Fibroblast of mammary gland (primary cell): ENCODE results near the gene ZNF680.

ENCODE experiments used
- DNase-seq: peaks from one replicate; pipeline ENCODE4 v3.0.0-alpha.2; 2010; ENCODE audit warnings: low read depth
- H3K4me3 ChIP-seq: 2 replicates; pipeline ENCODE4 v1.5.1; 2011; ENCODE audit warnings: low read depth, mild to moderate bottlenecking, low read length, moderate library complexity; ENCODE audit not compliant: control insufficient read depth
- TF ChIP-seq, protein P1 (sequence below): conservative IDR thresholded peaks from 2 replicates; pipeline ENCODE4 v1.5.1; 2011; ENCODE audit warnings: low read depth, low read length, inconsistent platforms; ENCODE audit not compliant: control insufficient read depth, insufficient read depth

The ZNF680 gene

DNA sequence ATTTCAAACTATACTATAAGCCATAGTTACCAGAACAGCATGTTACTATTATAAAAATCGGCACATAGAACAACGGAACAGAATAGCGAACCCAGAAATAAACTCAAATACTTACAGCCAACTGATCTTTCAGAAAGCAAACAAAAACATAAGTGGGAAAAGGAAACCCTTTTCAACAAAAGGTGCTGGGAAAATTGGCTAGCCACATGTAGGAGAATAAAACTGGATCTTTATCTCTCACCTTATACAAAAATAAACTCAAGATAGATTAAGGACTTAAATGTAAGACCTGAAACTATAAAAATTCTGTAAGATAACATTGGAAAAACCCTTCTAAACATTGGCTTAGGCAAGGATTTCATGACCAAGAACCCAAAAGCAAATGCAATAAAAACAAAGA, 29.1 kb downstream of the ZNF680 start:
- TF ChIP-seq, protein P1, sequence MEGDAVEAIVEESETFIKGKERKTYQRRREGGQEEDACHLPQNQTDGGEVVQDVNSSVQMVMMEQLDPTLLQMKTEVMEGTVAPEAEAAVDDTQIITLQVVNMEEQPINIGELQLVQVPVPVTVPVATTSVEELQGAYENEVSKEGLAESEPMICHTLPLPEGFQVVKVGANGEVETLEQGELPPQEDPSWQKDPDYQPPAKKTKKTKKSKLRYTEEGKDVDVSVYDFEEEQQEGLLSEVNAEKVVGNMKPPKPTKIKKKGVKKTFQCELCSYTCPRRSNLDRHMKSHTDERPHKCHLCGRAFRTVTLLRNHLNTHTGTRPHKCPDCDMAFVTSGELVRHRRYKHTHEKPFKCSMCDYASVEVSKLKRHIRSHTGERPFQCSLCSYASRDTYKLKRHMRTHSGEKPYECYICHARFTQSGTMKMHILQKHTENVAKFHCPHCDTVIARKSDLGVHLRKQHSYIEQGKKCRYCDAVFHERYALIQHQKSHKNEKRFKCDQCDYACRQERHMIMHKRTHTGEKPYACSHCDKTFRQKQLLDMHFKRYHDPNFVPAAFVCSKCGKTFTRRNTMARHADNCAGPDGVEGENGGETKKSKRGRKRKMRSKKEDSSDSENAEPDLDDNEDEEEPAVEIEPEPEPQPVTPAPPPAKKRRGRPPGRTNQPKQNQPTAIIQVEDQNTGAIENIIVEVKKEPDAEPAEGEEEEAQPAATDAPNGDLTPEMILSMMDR = no peak
- DNase-seq = no peak
- no peak overlapping the region for H3K4me3 ChIP-seq

DNA sequence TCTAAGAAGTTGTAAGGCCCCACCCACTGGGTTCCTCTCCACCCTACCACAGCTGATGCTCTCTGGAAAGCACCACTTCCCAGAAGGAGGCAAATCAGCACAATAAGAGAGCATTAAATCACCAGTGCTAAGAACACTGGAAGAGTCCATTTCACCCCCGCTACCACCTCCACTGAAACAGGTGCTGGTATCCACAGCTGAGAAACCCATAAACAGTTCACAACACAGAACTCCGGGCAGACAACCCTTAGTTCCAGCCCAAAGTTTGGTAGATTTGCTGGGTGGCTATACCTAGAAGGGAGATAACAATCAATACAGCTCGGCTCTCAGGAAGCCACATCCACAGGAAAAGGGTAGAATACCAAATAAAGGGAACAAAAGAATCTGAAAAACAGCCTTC, 34.1 kb downstream of the ZNF680 start:
- no peak overlapping the region for H3K4me3 ChIP-seq
- no peak for DNase-seq
- TF ChIP-seq, protein P1 = no peak

DNA sequence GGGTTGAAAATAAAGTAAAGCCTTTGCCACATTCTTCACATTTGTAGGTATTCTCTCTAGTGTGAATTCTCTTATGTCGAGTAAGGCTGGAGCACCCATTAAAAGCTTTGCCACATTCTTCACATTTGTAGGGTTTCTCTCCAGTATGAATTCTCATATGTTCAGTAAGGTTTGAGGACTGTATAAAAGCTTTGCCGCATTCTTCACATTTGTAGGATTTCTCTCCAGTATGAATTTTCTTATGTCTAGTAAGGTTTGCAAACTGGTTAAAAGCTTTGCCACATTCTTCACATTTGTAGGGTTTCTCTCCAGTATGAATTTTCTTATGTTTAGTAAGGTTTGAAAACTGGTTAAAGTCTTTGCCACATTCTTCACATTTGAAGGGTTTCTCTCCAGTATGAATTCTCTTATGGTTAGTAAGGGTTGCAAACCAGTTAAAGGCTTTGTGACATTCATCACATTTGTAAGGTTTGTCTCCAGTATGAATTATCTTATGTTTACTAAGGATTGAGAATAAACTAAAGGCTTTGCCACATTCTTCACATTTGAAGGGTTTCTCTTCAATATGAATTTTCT, 41.4 kb downstream of the ZNF680 start:
- TF ChIP-seq, protein P1 = no peak
- H3K4me3 ChIP-seq = no peak overlapping the region
- DNase-seq = no peak

DNA sequence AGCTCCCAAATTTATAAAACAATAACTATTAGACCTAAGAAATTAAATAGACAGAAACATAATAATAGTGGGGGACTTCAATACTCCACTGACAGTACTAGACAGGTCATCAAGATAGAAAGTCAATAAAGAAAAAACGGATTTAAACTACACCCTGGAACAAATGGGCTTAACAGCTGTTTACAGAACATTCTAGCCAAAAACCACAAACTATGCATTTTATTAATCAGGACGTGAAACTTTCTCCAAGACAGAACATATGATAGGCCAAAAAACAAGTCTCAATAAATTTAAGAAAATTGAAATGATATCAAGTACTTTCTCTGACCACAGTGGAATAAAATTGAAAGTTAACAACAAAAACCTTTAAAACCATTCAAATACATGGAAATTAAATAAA, 46.4 kb downstream of the ZNF680 start:
- TF ChIP-seq, protein P1 = no peak

DNA sequence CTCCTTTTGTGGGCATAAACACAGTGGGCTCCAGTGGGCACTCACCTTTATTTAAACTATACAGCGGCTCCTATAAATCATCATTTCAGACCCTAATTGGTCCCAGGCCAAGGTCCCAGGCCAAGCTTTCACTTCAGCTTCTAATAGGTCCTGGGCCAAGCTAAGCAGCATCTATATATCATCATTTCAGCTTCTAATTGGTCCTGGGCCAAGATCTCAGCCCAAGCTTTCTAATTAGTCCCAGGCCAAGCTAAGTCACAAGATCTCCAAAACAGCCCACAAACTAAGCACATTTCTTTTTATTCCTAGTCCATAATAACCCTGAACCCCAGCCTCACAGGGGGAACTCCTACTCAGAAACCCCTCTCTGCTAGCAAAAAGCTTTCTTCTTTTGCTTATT, 47.1 kb downstream of the ZNF680 start:
- TF ChIP-seq, protein P1 = no peak
- peak; percentile 14 for DNase-seq
- no peak overlapping the region for H3K4me3 ChIP-seq

More for the DNA sequence above, 46.4 kb downstream of the ZNF680 start:
- H3K4me3 ChIP-seq = no peak overlapping the region
- no peak for DNase-seq

DNA sequence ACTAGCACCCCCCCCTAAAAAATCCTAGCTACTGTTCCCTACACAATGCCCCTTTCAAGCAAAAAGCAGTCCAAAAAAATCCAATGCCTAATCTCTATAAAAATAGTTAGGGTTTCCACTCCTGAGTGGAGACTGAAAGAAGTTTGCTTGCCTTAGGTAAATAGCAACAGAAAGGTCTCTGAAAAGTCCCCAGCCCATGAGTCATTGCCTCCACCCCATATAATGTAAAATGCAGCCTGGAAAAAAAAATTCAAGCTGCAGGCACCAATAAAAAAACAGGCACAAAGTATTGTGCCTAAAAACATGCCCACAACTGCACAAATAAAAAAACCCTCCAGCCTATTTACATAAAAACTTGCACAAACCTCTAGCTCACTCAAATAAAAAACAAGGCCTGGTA, 47.5 kb downstream of the ZNF680 start:
- H3K4me3 ChIP-seq = no peak overlapping the region
- DNase-seq = no peak
- TF ChIP-seq, protein P1 = no peak

DNA sequence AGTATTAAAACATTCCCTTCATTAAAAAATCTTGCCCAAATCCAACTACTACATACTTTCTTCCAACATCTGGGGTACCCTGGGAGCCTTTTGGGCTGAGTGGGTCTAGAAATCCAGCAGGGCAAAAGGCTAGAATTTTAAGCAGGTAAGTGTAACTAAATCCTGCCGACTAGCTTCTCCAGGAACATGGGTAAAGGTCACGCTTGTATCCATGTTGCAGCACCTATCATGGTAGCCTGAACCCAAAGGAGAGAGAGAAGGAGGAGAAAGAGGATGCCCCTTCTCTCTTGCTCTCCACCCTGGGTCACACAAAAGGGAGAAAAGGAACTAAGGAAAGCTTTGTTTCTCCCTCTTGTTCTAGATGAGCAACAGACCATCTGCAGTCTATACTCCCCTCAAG, 53.3 kb downstream of the ZNF680 start:
- H3K4me3 ChIP-seq = no peak overlapping the region
- TF ChIP-seq, protein P1 = no peak
- DNase-seq = peak; percentile 11
